Measurements from ENCODE around the gene MAP2K6.

Gene MAP2K6

DNA sequence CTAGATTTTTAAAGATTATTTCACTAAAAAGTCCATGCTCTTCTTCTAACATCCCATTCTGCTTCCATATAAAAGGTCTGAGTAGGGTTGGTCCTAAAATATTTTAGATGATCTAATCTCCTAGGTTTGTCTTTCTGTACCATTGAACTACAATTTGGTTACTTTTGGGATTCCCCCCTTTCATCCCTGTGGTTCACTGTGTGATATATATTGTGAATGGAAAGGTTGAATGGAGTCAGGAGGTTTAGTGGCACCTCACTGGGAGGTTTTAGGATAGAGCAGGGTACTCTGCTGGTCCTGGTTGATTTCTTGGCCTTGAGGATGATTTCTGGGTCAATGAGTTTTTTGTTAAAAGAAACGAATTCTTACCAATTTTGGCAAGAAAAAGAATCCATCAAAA, 29.5 kb downstream of the MAP2K6 start:
- TF ChIP-seq, protein P1, sequence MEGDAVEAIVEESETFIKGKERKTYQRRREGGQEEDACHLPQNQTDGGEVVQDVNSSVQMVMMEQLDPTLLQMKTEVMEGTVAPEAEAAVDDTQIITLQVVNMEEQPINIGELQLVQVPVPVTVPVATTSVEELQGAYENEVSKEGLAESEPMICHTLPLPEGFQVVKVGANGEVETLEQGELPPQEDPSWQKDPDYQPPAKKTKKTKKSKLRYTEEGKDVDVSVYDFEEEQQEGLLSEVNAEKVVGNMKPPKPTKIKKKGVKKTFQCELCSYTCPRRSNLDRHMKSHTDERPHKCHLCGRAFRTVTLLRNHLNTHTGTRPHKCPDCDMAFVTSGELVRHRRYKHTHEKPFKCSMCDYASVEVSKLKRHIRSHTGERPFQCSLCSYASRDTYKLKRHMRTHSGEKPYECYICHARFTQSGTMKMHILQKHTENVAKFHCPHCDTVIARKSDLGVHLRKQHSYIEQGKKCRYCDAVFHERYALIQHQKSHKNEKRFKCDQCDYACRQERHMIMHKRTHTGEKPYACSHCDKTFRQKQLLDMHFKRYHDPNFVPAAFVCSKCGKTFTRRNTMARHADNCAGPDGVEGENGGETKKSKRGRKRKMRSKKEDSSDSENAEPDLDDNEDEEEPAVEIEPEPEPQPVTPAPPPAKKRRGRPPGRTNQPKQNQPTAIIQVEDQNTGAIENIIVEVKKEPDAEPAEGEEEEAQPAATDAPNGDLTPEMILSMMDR (conservative IDR thresholded peaks at IDR 0.05; ENCODE audit: low read depth, low read length): no peak
- no peak overlapping the region for H3K4me3 ChIP-seq (ENCODE audit: low read length)
- no peak for DNase-seq (ENCODE audit: low read depth)

GRCh38 chr17:69445132-69445531, 30.6 kb downstream of the MAP2K6 start:
- TF ChIP-seq, protein P1 (conservative IDR thresholded peaks at IDR 0.05; ENCODE audit: low read depth, low read length): no peak
- no peak for DNase-seq (ENCODE audit: low read depth)
- H3K4me3 ChIP-seq (ENCODE audit: low read length): no peak overlapping the region

DNA sequence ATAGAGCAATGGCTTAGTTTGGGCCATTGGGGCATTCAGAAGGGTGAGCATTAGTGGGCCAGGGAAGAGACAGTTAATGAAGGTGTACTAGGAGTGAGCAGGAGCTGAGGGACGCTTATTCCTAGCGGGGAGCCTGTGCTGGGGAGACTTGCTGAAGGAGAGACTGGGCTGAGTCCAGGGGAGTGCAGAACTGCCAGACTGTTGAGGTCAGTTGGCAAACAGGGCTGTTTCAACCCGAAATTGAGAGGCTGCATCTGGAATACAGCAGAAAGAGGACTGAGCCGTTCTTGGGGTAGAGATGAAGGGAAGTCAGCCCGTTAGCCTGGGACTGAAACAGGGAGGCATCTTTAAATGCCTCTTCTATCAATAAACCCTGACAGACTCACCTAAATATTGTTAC, 33.2 kb downstream of the MAP2K6 start:
- TF ChIP-seq, protein P1 (conservative IDR thresholded peaks at IDR 0.05; ENCODE audit: low read depth, low read length): no peak
- no peak overlapping the region for H3K4me3 ChIP-seq (ENCODE audit: low read length)
- no peak for DNase-seq (ENCODE audit: low read depth)

DNA sequence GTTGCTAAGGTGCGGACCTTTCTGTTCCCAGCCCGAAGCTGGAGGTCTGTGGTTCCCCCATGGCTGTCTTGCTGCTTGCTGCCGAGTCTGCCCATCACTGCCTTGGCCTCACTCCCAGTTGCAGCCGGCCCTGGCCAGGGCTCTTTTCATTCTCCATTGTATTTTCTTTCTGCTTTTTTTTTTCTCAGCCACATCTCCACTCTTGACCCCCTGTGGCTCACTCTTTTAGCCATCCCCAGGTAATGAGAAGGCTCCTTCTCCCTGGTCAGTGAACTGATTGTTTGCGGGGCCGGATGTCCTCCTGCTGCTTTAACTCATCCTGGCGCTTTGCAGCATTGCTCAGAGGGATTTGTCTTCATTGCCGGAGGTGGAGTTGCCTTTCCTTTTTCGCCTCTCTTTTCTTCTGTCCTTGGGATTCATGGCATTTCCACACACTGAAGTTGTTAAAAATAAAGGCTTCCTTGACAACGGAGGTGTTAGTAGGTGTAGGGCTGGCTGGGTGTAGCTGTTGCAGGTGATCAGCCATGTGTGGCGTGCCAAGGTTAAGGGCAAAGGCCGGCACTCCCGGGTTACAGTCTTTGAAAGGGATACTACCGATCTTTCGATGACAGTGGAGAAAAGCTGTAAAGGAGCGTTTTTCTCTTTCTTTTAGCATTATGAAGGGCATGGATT, 34.1 kb downstream of the MAP2K6 start:
- H3K4me3 ChIP-seq (ENCODE audit: low read length): no peak overlapping the region
- TF ChIP-seq, protein P1 (conservative IDR thresholded peaks at IDR 0.05; ENCODE audit: low read depth, low read length): no peak
- no peak for DNase-seq (ENCODE audit: low read depth)

- H3K4me3 ChIP-seq (ENCODE audit: low read length): no peak overlapping the region
These were observed 35.6 kb downstream of the MAP2K6 start for GRCh38 chr17:69450131-69450530.

GRCh38 chr17:69450918-69451317, 36.4 kb downstream of the MAP2K6 start:
- H3K4me3 ChIP-seq (ENCODE audit: low read length): no peak overlapping the region
- DNase-seq (ENCODE audit: low read depth): no peak
- TF ChIP-seq, protein P1 (conservative IDR thresholded peaks at IDR 0.05; ENCODE audit: low read depth, low read length): no peak

More at GRCh38 chr17:69450131-69450530, 35.6 kb downstream of the MAP2K6 start:
- DNase-seq (ENCODE audit: low read depth): no peak
- TF ChIP-seq, protein P1 (conservative IDR thresholded peaks at IDR 0.05; ENCODE audit: low read depth, low read length): no peak
